ENCODE measurements around the gene BRD9. TPM values are rescaled to one million over a fixed set of nuclear protein-coding genes. Genes with fewer than 3 reads are reported as not detected.

The BRD9 gene
- total and polyA plus RNA-seq, 2 of the 13 experiments (the other 11 are each of a cell fraction or from before 2014, with no cell fraction given): 5.2 to 22.9 TPM

- TF ChIP-seq POLR2G (IDR thresholded peaks at IDR 0.05; ENCODE audit: low read depth, low read length) (no peak), ZNF709 (CRISPR knock-in tag; IDR thresholded peaks at IDR 0.05) (no peak), ZNF564 (CRISPR knock-in tag; IDR thresholded peaks at IDR 0.05) (no peak), SP1 (IDR thresholded peaks at IDR 0.05) (no peak), SP1 (CRISPR knock-in tag; IDR thresholded peaks at IDR 0.05) (peak; percentile 61; the same call in 1 of the 2 replicates), ZNF792 (CRISPR knock-in tag; IDR thresholded peaks at IDR 0.05) (no peak), ZNF546 (CRISPR knock-in tag; conservative IDR thresholded peaks at IDR 0.05) (no peak), ARNTL (CRISPR knock-in tag; IDR thresholded peaks at IDR 0.05) (no peak), TGIF2 (CRISPR knock-in tag; IDR thresholded peaks at IDR 0.05) (peak; percentile 30; the same call in 1 of the 2 replicates), SOX6 (IDR thresholded peaks at IDR 0.05) (no peak), SOX6 (CRISPR knock-in tag; IDR thresholded peaks at IDR 0.05) (0 out of 2 replicates have a peak, but pooled peaks have one; percentile 18), ZNF253 (CRISPR knock-in tag; IDR thresholded peaks at IDR 0.05; ENCODE audit: borderline replicate concordance) (no peak), ZNF484 (CRISPR knock-in tag; IDR thresholded peaks at IDR 0.05; ENCODE audit: borderline replicate concordance, low read depth) (no peak), ZNF644 (CRISPR knock-in tag; IDR thresholded peaks at IDR 0.05; ENCODE audit: low read depth) (no peak), GATAD1 (CRISPR knock-in tag; IDR thresholded peaks at IDR 0.05) (0 out of 2 replicates have a peak, but pooled peaks have one; percentile 37), KDM5A (IDR thresholded peaks at IDR 0.05; ENCODE audit: borderline replicate concordance, low read length) (no peak), PHF8 (CRISPR knock-in tag; IDR thresholded peaks at IDR 0.05) (no peak), ZNF232 (CRISPR knock-in tag; IDR thresholded peaks at IDR 0.05; ENCODE audit: borderline replicate concordance) (0 out of 2 replicates have a peak, but pooled peaks have one; percentile 54), NFAT5 (CRISPR knock-in tag; IDR thresholded peaks at IDR 0.05) (peak; percentile 23; the same call in 1 of the 2 replicates), ZBTB25 (CRISPR knock-in tag; IDR thresholded peaks at IDR 0.05) (no peak), DNMT1 (CRISPR knock-in tag; IDR thresholded peaks at IDR 0.05) (no peak), YY1 (IDR thresholded peaks at IDR 0.05; ENCODE audit: insufficient read depth, insufficient replicate concordance, low read depth, low read length) (peak; percentile 15), SRSF1 (optimal IDR thresholded peaks at IDR 0.05; ENCODE audit: low read depth, low read length) (no peak), KLF11 (CRISPR knock-in tag; IDR thresholded peaks at IDR 0.05) (no peak), ZNF768 (CRISPR knock-in tag; IDR thresholded peaks at IDR 0.05) (peak; percentile 67; the same call in 1 of the 2 replicates), MEF2D (CRISPR knock-in tag; IDR thresholded peaks at IDR 0.05) (no peak)
Observed at GRCh38 chr5:850511-851006, 42.0 kb downstream of the BRD9 start, which contains the start of gene ZDHHC11 (continued).

All from HepG2 (cell line).